ENCODE data around the gene NHEJ1.

NHEJ1 gene

GRCh38 chr2:219027511-219028055 is 133.0 kb downstream of the NHEJ1 start:
- no peak for DNase-seq

GRCh38 chr2:219026946-219027345 is 133.7 kb downstream of the NHEJ1 start:
- DNase-seq: no peak

- no peak for DNase-seq
Observed at GRCh38 chr2:219025637-219026585, 134.7 kb downstream of the NHEJ1 start.
